Neural progenitor cell (in vitro differentiated cells): ENCODE measurements around the gene DNAJC30. TPM values are rescaled to one million over a fixed set of nuclear protein-coding genes. Genes with fewer than 3 reads are reported as not detected.

Experiments used
- DNase-seq: peaks from one replicate; pipeline ENCODE4 v3.0.0-alpha.2; 2016; ENCODE audit warnings: low spot score
- H2AFZ ChIP-seq: fragments of 200-600 bp; sonication (generic); replicated peaks from 2 replicates; pipeline ENCODE4 v1.6.1; 2016; ENCODE audit warnings: antibody characterized with exemption
- H3F3A ChIP-seq: fragments of 200-600 bp; sonication (generic); 2 replicates; pipeline ENCODE4 v1.6.1; 2016; ENCODE audit warnings: antibody characterized with exemption, low read depth
- H3K27ac ChIP-seq: fragments of 200-600 bp; sonication (generic); 2 replicates; pipeline ENCODE4 v1.5.1; 2016; ENCODE audit warnings: mild to moderate bottlenecking
- H3K27me3 ChIP-seq: fragments of 200-600 bp; sonication (generic); 2 replicates; pipeline ENCODE4 v1.6.1; 2016; ENCODE audit warnings: mild to moderate bottlenecking, moderate library complexity
- H3K36me3 ChIP-seq: fragments of 200-600 bp; sonication (generic); 2 replicates; pipeline ENCODE4 v1.5.1; 2016
- H3K4me1 ChIP-seq: fragments of 200-600 bp; sonication (generic); 2 replicates; pipeline ENCODE4 v1.6.1; 2016; ENCODE audit warnings: mixed run types
- H3K4me2 ChIP-seq: fragments of 200-600 bp; sonication (generic); 2 replicates; pipeline ENCODE4 v1.6.1; 2016
- H3K4me3 ChIP-seq: fragments of 200-600 bp; sonication (generic); 2 replicates; pipeline ENCODE4 v1.5.1; 2016
- H3K79me2 ChIP-seq: fragments of 200-600 bp; sonication (generic); 2 replicates; pipeline ENCODE4 v1.6.1; 2016; ENCODE audit warnings: low read depth
- H3K9ac ChIP-seq: fragments of 200-600 bp; sonication (generic); 2 replicates; pipeline ENCODE4 v1.6.1; 2016
- H3K9me3 ChIP-seq: fragments of 200-600 bp; sonication (generic); 2 replicates; pipeline ENCODE4 v1.5.1; 2016; ENCODE audit warnings: low read depth
- H4K20me1 ChIP-seq: fragments of 200-600 bp; sonication (generic); 2 replicates; pipeline ENCODE4 v1.6.1; 2016; ENCODE audit warnings: low read depth
- H3K27ac Mint-ChIP-seq: 3 replicates; pipeline ENCODE4 v1.8.0; 2021; ENCODE audit warnings: mixed read lengths
- H3K27me3 Mint-ChIP-seq: 2 replicates; pipeline ENCODE4 v1.8.0; 2022; ENCODE audit warnings: low read depth, mild to moderate bottlenecking, inconsistent platforms, moderate library complexity, mixed read lengths; ENCODE audit not compliant: insufficient read depth
- H3K36me3 Mint-ChIP-seq: 3 replicates; pipeline ENCODE4 v1.8.0; 2021; ENCODE audit warnings: mixed read lengths
- H3K4me1 Mint-ChIP-seq: 3 replicates; pipeline ENCODE4 v1.8.0; 2021; ENCODE audit warnings: mixed read lengths
- H3K4me3 Mint-ChIP-seq: 3 replicates; pipeline ENCODE4 v1.8.0; 2021; ENCODE audit warnings: mild to moderate bottlenecking, moderate library complexity, mixed read lengths
- H3K9me3 Mint-ChIP-seq: 3 replicates; pipeline ENCODE4 v1.8.0; 2020; ENCODE audit warnings: mixed read lengths
- CTCF ChIP-seq: fragments of 200-600 bp; sonication (generic); IDR thresholded peaks from 2 replicates; pipeline ENCODE4 v1.5.1; 2017; ENCODE audit warnings: antibody characterized with exemption, mild to moderate bottlenecking
- EZH2 ChIP-seq: fragments of 200-600 bp; sonication (generic); IDR thresholded peaks from 2 replicates; pipeline ENCODE4 v1.6.1; 2017; ENCODE audit warnings: antibody characterized with exemption, mild to moderate bottlenecking, moderate library complexity
- EZH2phosphoT487 ChIP-seq: fragments of 200-600 bp; sonication (generic); IDR thresholded peaks from 2 replicates; pipeline ENCODE4 v1.6.1; 2017; ENCODE audit warnings: antibody characterized with exemption
- total RNA-seq: library from RNA; depleted of rRNA; stranded (reverse); fragments of >200 nt; gene quantifications from 2 replicates; pipeline ENCODE4 v1.2.3, GENCODE V29; 2015; ENCODE audit warnings: low replicate concordance

Gene DNAJC30
- 0.94 and 2.6 TPM in 2 replicates for total RNA-seq

- Histone ChIP-seq H3K9ac (peak within 1 kb of the TSS; percentile 90), H3K27me3 (no peaks in the 10 kb centered on the region), H4K20me1 (peaks cover 24% of the 10 kb centered on the region), H2AFZ (peak within 1 kb of the TSS; percentile 93), H3K27ac (peak within 1 kb of the TSS; percentile 61), H3K36me3 (no peaks in the 10 kb centered on the region), H3K79me2 (peaks cover 68% of the 10 kb centered on the region), H3K9me3 (no peaks in the 10 kb centered on the region), H3F3A (no peaks in the 10 kb centered on the region), H3K4me2 (peak within 1 kb of the TSS; percentile 93), H3K4me3 (peak within 1 kb of the TSS; percentile 95), H3K4me1 (peaks cover 9% of the 10 kb centered on the region)
- Mint-ChIP-seq H3K9me3 (no peaks in the 10 kb centered on the region), H3K4me1 (peaks cover 23% of the 10 kb centered on the region), H3K27me3 (peaks cover 4% of the 10 kb centered on the region), H3K27ac (peak within 1 kb of the TSS; percentile 89), H3K4me3 (peak within 1 kb of the TSS; percentile 98), H3K36me3 (peaks cover 11% of the 10 kb centered on the region)
- TF ChIP-seq EZH2 (peak; percentile 22), EZH2phosphoT487 (no peak), CTCF (no peak)
- DNase-seq, result peak; percentile 98
These were observed at the start of gene DNAJC30, which contains the start of gene BUD23 for GRCh38 chr7:73683056-73683787. DNAJC30 (minus strand) TSS chr7:73683453; CDS start chr7:73683423, 30 bp downstream. BUD23 (plus strand) TSS chr7:73683597; CDS start chr7:73683626, 29 bp downstream.

DNA sequence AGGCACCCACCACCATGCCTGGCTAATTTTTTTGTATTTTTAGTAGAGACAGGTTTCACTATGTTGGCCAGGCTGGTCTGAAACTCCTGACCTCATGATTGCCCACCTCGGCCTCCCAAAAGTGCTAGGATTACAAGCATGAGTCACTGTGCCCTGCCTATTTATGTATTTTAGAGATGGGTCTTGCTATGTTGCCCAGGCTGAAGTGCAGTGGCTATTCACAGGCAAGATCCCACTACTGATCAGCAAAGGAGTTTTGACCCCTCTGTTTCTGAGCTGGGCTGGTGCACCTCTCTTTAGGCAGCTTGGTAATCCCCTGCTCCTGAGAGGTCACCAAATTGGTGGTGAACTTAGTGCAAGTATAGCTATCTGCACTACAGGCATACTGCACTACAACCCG lies 49.1 kb upstream of the DNAJC30 start:
- Mint-ChIP-seq H3K27me3 (peaks cover 9% of the 10 kb centered on the region), H3K27ac (no peak overlapping the region), H3K4me3 (no peak overlapping the region), H3K36me3 (peaks cover 3% of the 10 kb centered on the region), H3K9me3 (no peaks in the 10 kb centered on the region), H3K4me1 (peaks cover 14% of the 10 kb centered on the region)
- no peak for DNase-seq
- H3K4me3 ChIP-seq, result no peak overlapping the region
- no peak overlapping the region for H3K4me2 ChIP-seq
- no peaks in the 10 kb centered on the region for H3K79me2 ChIP-seq
- no peak overlapping the region for H3K9ac ChIP-seq
- no peaks in the 10 kb centered on the region for H3K27me3 ChIP-seq
- TF ChIP-seq EZH2phosphoT487 (no peak), EZH2 (no peak), CTCF (no peak)
- no peaks in the 10 kb centered on the region for H3K9me3 ChIP-seq
- H2AFZ ChIP-seq, result no peak overlapping the region
- no peak overlapping the region for H3K27ac ChIP-seq
- H4K20me1 ChIP-seq, result peaks cover 2% of the 10 kb centered on the region
- H3F3A ChIP-seq, result peaks cover 8% of the 10 kb centered on the region
- H3K36me3 ChIP-seq, result no peaks in the 10 kb centered on the region
- no peaks in the 10 kb centered on the region for H3K4me1 ChIP-seq

DNA sequence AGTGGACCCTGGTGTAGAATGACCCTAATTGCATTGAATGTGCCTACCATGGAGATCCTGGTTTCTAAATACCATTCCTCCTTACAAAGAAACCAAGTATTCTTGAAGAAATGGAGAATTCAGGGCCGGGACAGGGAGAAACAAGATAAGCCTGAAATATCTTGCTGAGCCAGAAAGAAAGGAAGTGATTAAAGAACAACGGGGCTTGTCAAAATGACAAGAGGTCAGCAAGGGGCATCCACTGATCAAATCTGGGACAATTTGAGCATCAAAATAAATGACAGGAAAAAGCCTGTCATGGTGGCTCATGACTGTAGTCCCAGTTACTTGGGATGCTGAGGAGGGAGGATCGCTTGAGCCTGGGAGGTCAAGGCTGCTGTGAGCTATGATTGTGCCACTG lies 47.2 kb upstream of the DNAJC30 start:
- Mint-ChIP-seq H3K4me3 (no peak overlapping the region), H3K4me1 (peaks cover 10% of the 10 kb centered on the region), H3K36me3 (peaks cover 1% of the 10 kb centered on the region), H3K27ac (no peak overlapping the region), H3K9me3 (no peaks in the 10 kb centered on the region), H3K27me3 (peaks cover 9% of the 10 kb centered on the region)
- no peaks in the 10 kb centered on the region for H3K36me3 ChIP-seq
- H3K9me3 ChIP-seq, result no peaks in the 10 kb centered on the region
- H3F3A ChIP-seq, result peaks cover 8% of the 10 kb centered on the region
- no peaks in the 10 kb centered on the region for H4K20me1 ChIP-seq
- DNase-seq, result no peak
- H3K79me2 ChIP-seq, result no peaks in the 10 kb centered on the region
- H3K4me3 ChIP-seq, result no peak overlapping the region
- H2AFZ ChIP-seq, result peak overlapping the region; percentile 19
- H3K4me1 ChIP-seq, result no peaks in the 10 kb centered on the region
- H3K9ac ChIP-seq, result no peak overlapping the region
- no peaks in the 10 kb centered on the region for H3K27me3 ChIP-seq
- H3K4me2 ChIP-seq, result no peak overlapping the region
- TF ChIP-seq EZH2 (no peak), CTCF (no peak), EZH2phosphoT487 (no peak)
- H3K27ac ChIP-seq, result no peak overlapping the region
